Measurements from ENCODE around the gene PLEKHA6.

The PLEKHA6 gene

DNA sequence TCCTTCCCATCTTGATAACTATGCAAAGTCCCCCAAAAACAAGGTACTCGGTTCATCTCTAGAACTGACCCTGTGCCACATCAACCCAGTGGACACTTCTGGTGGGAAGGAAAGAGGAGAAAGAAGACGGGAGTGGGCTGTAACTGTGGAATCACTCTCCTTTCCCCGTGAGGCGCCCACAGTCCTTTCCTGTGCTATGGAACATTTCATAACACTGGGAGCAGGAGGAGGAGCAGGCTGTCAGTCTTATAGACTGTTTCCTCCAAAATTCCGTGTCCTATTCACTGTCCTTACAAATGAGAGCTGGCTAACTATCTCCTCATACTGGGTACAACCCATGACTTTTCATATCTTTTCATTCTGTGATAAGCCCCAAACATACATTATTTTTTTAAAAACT lies 40.7 kb downstream of the PLEKHA6 start:
- ChIA-PET CTCF (interaction anchor here (0.5 to 1.3 kb wide), 3 partner anchors 27 to 82 kb away, joined by 3 to 5 read pairs (median 4); no protein-coding TSS in a partner anchor), POLR2A (ENCODE audit: low non-redundant PET) (no interaction called here)
- no peak overlapping the region for H3K27ac ChIP-seq
- TF ChIP-seq, protein P1, sequence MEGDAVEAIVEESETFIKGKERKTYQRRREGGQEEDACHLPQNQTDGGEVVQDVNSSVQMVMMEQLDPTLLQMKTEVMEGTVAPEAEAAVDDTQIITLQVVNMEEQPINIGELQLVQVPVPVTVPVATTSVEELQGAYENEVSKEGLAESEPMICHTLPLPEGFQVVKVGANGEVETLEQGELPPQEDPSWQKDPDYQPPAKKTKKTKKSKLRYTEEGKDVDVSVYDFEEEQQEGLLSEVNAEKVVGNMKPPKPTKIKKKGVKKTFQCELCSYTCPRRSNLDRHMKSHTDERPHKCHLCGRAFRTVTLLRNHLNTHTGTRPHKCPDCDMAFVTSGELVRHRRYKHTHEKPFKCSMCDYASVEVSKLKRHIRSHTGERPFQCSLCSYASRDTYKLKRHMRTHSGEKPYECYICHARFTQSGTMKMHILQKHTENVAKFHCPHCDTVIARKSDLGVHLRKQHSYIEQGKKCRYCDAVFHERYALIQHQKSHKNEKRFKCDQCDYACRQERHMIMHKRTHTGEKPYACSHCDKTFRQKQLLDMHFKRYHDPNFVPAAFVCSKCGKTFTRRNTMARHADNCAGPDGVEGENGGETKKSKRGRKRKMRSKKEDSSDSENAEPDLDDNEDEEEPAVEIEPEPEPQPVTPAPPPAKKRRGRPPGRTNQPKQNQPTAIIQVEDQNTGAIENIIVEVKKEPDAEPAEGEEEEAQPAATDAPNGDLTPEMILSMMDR (conservative IDR thresholded peaks at IDR 0.05; ENCODE audit: low read depth): no peak
- no peak for DNase-seq (ENCODE audit: low spot score)

DNA sequence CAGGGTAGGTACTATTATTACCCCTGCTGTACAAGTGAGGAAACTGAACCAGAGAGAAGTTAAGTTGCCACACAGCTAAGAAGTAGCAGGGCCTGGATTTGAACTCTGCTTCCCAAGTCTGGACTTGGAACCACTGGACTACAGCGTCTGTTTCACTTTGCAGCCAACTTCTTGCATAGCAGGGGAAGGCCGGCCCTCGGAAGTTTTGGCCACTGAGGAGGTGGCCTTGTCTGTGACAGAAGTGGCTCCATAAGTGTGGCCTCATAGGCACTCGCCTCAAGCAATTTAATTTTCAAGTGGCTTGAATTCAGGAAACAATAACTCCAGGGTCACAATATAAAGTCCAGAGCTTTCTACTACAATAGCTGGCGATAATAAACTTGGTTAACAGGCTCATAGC lies 41.4 kb downstream of the PLEKHA6 start:
- no peak overlapping the region for H3K27ac ChIP-seq
- TF ChIP-seq, protein P1 (conservative IDR thresholded peaks at IDR 0.05; ENCODE audit: low read depth): no peak
- ChIA-PET CTCF (interaction anchor here (0.5 to 1.3 kb wide), 2 partner anchors 27 to 81 kb away, joined by 3 to 4 read pairs; no protein-coding TSS in a partner anchor), POLR2A (ENCODE audit: low non-redundant PET) (no interaction called here)
- DNase-seq (ENCODE audit: low spot score): no peak

DNA sequence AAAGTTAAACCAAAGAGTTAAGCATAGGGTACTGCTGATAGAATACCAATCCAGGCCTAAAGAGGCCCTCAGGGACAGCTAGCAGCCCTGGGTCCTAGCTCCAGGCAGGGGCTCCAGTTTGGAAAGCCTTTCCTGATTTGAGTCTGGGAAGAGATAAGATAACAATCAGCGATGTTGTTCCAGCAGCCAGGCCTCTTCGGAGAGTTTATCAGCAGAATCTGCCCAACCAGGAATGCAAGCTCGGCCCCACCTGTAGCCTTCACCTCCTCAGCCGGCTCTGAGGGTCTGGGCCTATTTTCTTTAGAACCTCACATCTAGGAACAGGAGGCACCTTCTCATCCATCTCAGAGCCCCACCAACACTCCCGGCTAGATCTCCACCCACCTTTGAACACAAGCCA lies 42.6 kb downstream of the PLEKHA6 start:
- CTCF ChIA-PET: interaction anchor here (1.2 kb wide), 1 partner anchor 59 kb away, joined by 4 read pairs; no protein-coding TSS in a partner anchor
- TF ChIP-seq, protein P1 (conservative IDR thresholded peaks at IDR 0.05; ENCODE audit: low read depth): no peak
- no peak for DNase-seq (ENCODE audit: low spot score)
- H3K27ac ChIP-seq: no peak overlapping the region
- POLR2A ChIA-PET (ENCODE audit: low non-redundant PET): no interaction called here

DNA sequence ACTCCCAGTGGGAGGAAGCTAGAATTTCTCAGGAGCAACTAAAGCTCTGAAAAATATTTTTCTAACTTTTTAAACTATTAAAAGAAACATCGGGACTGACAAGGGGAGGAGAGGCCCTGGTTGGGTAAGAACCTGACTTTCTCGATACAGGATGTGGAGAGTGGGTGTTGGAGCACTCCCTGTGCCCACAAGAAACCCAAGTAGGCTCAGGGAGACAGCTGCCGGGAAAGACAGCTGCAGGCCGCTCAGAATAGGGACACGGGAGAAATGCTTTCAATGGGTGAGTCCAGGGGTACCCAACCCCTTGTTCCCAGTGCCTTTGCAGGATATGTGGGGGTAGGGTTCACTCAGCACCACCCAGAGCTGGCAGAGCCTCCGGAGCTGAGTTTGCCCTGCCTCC lies 43.6 kb downstream of the PLEKHA6 start:
- H3K27ac ChIP-seq: no peak overlapping the region
- DNase-seq (ENCODE audit: low spot score): no peak
- TF ChIP-seq, protein P1 (conservative IDR thresholded peaks at IDR 0.05; ENCODE audit: low read depth): no peak
- ChIA-PET POLR2A (ENCODE audit: low non-redundant PET) (no interaction called here), CTCF (interaction anchor here (0.7 to 1.2 kb wide), 3 partner anchors 48 to 348 kb away, joined by 3 to 4 read pairs (median 4); no protein-coding TSS in a partner anchor)

DNA sequence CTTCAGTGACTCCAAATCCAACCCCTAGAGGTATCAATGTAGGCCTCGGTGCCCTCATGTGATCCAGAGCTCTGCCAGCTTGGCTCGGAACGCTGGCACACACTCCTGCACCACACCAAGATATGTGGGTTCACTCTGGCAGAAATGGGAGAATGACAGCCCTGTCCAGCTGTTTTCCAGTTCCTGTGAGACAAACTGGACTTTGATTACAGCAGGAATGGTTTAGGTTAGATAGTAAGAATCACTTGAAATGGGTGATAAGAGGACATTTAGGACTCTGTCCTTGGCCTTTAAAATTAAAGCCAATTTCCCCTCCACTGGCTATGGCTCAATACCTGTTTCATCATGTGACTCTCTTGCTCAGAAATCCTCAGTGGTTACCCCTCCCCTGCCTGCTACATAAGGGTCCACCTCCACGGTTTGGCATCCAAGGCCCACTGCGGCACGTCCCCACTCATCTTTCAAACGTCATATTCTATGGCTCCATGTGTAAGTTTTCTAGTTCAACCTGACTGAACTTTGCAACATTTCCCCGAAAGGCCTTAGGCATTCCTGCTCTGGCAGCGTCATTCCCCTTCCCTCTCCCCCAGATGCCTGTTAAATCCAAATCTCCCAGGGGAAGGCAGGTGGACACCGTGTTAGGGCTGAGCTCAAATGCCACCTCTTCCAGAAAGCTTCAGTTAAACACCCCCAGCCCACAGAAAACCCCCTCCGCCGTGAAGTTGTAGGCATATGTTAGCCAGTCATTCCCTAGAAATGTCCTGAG lies 44.7 kb downstream of the PLEKHA6 start:
- ChIA-PET POLR2A (ENCODE audit: low non-redundant PET) (no interaction called here), CTCF (interaction anchor here (0.6 to 1.0 kb wide), 3 partner anchors 9 to 186 kb away, joined by 3 read pairs; no protein-coding TSS in a partner anchor)
- H3K27ac ChIP-seq: no peak overlapping the region
- TF ChIP-seq, protein P1 (conservative IDR thresholded peaks at IDR 0.05; ENCODE audit: low read depth): no peak
- no peak for DNase-seq (ENCODE audit: low spot score)

DNA sequence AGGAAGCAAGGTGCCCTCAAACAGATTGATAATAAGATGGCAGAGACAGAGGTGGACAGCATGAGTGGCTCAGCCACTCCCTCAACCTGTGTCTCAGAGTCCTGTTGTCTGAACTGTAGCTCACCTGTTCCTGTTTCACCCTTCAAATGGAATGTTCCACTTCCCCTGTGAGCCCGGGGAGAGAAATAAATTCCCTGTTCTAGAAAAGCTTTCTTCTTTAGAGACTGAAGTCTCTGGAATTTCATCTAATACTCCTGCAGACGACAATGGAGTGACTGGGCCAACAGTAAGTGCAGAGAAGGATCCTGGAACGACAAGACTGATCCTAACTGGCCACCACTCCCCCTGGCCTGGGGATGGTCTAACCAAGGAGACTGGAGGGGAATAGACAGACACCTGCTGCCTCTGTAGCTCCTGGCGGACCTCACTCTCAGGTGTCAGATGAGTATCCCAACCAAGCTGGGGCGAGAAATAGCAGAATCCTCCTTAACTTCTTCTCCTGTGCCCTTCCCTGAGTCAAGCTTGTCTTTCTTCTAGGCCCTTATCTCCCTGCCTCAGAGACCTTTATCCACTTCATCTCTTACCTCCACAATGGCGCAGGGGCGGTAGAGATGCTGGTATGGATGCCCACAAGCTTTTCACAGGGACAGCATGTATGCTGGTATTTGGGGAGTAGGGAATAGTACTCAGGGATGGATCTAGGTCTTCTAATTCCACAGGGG lies 45.4 kb downstream of the PLEKHA6 start:
- no peak overlapping the region for H3K27ac ChIP-seq
- DNase-seq (ENCODE audit: low spot score): peak; percentile 40
- CTCF ChIA-PET: interaction anchor here (0.6 to 1.2 kb wide), 4 partner anchors 56 to 185 kb away, joined by 3 read pairs; no protein-coding TSS in a partner anchor
- POLR2A ChIA-PET (ENCODE audit: low non-redundant PET): interaction anchor here (0.6 kb wide), 1 partner anchor 15 kb away, joined by 4 read pairs; no protein-coding TSS in a partner anchor
- TF ChIP-seq, protein P1 (conservative IDR thresholded peaks at IDR 0.05; ENCODE audit: low read depth): no peak
